Bronchial epithelial cell (primary cell): ENCODE data around the gene CXCL6. TPM values are rescaled to one million over a fixed set of nuclear protein-coding genes. Genes with fewer than 3 reads are reported as not detected.

Experiments used
- DNase-seq: peaks from one replicate; pipeline ENCODE4 v3.0.0-alpha.2; 2010; ENCODE audit warnings: low read depth
- FAIRE-seq: peaks from 2 replicates; lab custom pipeline; 2011; peaks lifted over from hg19 to GRCh38; lab: Jason Lieb, UNC
- H3K27me3 ChIP-seq: 2 replicates; pipeline ENCODE4 v1.5.1; 2011; ENCODE audit warnings: low read length; ENCODE audit not compliant: control insufficient read depth, insufficient read depth
- H3K36me3 ChIP-seq: 2 replicates; pipeline ENCODE4 v1.5.1; 2011; ENCODE audit warnings: low read length; ENCODE audit not compliant: control insufficient read depth, insufficient read depth
- H3K4me3 ChIP-seq: 2 replicates; pipeline ENCODE4 v1.5.1; 2011; ENCODE audit warnings: mild to moderate bottlenecking, low read depth, low read length, control low read depth
- CTCF ChIP-seq: IDR thresholded peaks from 2 replicates; pipeline ENCODE4 v1.5.1; 2011; ENCODE audit warnings: mild to moderate bottlenecking, moderate library complexity, low read length, control low read depth, inconsistent platforms; ENCODE audit not compliant: insufficient read depth, severe bottlenecking
- total RNA-seq: library from RNA; depleted of rRNA; stranded (reverse); fragments of >200 nt; gene quantifications from 2 replicates; pipeline ENCODE4 v1.2.1, GENCODE V29; 2014

CXCL6 gene
- total RNA-seq, 1 donor from 2014 or later = not detected

DNA sequence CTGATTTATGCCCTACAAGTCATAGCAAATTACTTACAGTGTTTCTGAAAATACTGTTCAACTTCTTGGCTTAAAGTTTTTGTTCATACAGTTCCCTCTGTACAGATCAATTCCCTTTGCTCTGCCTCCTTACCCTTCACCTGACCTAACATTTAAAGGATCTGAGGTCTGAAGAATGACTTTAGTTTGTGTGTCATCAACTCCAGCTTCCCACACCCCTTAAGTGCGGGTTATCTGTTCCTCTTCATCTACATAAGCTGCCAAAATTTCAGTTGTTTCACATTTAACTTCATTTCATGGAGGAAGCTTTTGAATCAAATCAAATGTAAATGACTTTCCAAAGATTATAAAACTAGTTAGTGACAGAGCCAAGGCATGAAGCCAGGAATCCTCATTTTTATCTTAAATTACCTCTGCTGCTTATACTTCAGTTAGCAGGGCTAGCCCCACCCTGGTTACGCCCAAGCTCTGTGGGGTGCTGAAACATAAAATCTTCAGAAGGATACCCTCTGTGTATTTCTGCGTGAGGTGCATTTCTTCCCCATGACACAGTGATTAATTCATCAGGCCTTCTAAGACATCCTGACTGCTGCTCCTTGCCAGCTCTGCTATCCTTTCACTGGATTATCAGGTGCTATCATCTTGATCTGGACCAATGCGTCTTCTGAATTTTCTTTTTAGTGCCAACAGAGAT, 49.2 kb downstream of the CXCL6 start:
- FAIRE-seq = peak; percentile 7
- no peak overlapping the region for H3K4me3 ChIP-seq
- DNase-seq = peak; percentile 37
- no peaks in the 10 kb centered on the region for H3K27me3 ChIP-seq
- no peaks in the 10 kb centered on the region for H3K36me3 ChIP-seq
- TF ChIP-seq CTCF = no peak

Other genes with a start within 250 kb of the CXCL6 start
- gene RASSF6, start 216.2 kb upstream of the CXCL6 start, total RNA-seq = 7.4 and 14.8 TPM in 2 replicates
- 1.8 and 2.9 TPM in 2 replicates for gene CXCL8, start 96.1 kb upstream of the CXCL6 start, total RNA-seq
- 1.6 TPM in 1 of 2 replicates, not detected in the other for gene PF4V1, start 16.6 kb downstream of the CXCL6 start, total RNA-seq
- gene CXCL1, start 32.7 kb downstream of the CXCL6 start, total RNA-seq = 4.2 and 5.2 TPM in 2 replicates
- gene PF4, start 145.3 kb downstream of the CXCL6 start, total RNA-seq = not detected in 2 replicates
- 0.13 and 0.26 TPM in 2 replicates for gene PPBP, start 151.5 kb downstream of the CXCL6 start, total RNA-seq
- 0.51 and 0.53 TPM in 2 replicates for gene CXCL5, start 162.0 kb downstream of the CXCL6 start, total RNA-seq
- 0.26 and 1.2 TPM in 2 replicates for gene CXCL3, start 202.0 kb downstream of the CXCL6 start, total RNA-seq